GM12891 (cell line): Measurements from ENCODE around the gene GOLGA6L7.

Source experiments
- POLR2A ChIP-seq: IDR thresholded peaks from 2 replicates; pipeline ENCODE4 v1.6.1; 2011; ENCODE audit warnings: low read depth, low read length, control low read depth
- POLR2AphosphoS5 ChIP-seq: IDR thresholded peaks from 2 replicates; pipeline ENCODE4 v1.6.1; 2011; ENCODE audit warnings: low read depth, low read length, control low read depth

DNA sequence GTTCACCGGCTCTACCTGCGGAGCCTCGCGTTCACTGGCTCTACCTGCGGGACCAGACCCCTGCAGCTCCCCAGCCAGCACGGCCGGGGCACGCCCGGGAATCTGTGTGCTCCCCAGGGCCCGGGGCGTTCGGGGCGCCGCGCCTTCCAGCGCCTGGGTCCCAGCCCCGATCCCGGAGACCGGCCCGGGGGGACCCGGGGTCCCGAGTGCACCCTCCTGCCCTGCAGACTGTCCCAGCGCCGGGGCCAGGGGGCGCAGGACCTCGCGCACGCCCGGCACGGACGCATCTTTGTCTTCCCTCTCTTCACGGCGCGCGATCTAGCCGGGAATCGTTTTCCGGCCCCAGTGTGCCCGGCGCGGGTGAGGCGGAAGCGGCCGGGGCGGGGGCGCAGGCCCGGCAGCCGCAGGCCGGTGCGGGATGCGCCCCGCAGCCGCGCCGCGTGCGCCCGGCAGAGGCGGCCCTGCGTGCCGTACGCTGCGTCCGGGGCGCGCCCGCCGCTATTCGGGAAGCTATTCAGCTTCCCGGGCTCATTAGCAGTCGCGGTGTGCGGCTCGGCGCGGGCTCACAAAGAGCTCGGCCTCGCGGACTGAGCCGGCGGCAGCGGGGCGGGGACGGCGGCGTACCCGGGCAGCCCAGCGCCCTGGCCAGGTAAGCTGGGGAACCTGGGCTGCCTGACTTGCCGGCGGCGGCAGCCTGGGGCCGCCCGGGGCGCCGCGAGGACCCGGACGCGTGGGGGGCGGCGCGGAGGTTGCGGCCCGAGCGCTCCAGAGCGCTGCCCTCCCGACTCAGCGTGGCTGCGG lies 37.4 kb upstream of the GOLGA6L7 start, which contains the start of gene APBA2:
- TF ChIP-seq POLR2A = no peak
- TF ChIP-seq POLR2AphosphoS5 = no peak
